Suppressor macrophage treated with lipopolysaccharide for 1 hour (primary cell): ENCODE data around the gene USP7.
A peak's percentile ranks its signal among the peaks of the same experiment; 100 is the strongest.

Source experiments
- DNase-seq, 3 donors: peaks; one replicate each; pipeline ENCODE4 v3.0.0-alpha.2; 2020 to 2022

The USP7 gene

DNA sequence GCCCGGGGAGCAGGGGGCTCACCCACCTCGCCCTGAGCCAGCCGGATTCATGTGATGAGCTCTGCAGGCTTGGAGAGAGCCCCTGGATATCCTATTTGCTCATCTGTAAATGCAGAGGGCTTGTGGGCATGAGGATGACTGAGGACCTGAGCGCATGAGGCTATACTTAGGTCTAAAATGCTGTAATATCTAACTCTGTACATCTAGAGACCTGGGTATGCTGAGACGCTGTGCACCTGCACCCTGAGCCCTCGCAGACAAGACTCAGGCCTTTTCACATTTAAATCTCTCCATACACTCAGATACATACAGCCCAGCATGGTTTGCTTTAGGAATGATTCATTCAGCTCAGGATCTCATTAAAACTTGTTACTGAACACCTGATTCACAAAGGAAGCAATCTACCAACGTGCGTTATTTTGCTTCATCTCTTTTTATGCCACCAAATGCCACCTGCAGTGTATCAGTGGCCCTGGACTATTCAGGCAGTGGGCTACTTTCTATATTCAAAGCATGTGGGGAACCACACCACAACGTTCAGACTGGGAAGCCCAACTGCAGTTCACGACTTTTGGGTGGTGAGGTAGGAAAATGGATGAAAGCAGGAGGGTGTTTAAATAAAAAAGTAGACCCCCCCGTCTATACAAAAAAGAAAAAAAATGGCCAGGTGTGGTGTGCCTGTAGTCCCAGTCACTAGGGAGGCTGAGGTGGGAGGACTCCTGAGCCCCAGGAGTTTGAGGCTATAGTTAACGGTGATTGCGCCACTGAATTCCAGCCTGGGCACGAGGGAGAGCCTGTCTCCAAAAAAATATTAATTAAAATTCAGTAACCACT is 12.0 kb downstream of the USP7 start:
- no peak for DNase-seq

- no peak for DNase-seq
These were observed 13.1 kb downstream of the USP7 start for GRCh38 chr16:8950580-8951077.

- DNase-seq: no peak
These were observed 13.9 kb downstream of the USP7 start for GRCh38 chr16:8949536-8950418.

GRCh38 chr16:8948831-8949230 is 14.9 kb downstream of the USP7 start:
- DNase-seq: no peak

DNA sequence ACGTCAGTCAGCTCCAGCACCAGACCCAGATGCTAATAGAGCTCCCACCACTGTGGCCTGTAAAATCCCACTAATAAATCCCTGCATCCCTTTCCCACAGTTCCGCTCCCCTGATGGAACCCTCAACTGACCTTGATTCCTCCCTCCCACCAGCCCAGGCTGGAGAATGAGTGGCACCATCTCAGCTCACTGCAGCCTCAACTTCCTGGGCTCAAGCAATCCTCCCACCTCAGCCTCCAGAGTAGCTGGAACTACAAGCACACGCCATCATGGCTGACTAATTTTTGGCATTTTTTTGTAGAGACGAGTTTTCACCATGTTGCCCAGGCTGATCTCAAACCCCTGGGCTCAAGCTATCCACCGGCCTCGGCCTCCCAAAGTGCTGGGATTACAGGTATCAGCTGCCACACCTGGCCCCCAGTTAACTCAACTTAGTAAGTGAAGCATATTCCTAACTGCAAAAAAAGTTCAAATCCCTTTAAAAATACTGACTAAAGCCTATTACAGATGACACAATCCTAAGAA is 15.6 kb downstream of the USP7 start:
- no peak for DNase-seq

DNA sequence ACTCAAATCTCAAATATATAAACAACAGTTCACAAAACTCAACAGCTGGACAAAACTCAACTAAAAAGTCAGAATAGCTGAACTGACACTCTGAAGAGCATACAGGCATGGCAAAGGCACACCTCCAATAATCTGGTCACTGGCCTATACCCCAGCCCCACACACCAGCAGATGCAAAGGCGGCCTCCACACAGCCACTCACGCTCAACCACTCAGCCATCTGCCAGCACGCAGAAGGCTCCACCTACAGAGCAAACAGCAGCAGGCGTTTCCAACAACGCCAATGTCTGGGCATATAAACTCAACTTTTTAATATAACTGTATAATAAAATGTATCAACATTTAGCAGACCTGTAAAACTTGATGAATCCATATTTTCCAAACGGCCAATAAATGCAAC is 17.2 kb downstream of the USP7 start:
- DNase-seq: no peak

- DNase-seq: no peak
These were observed 17.9 kb downstream of the USP7 start for GRCh38 chr16:8945626-8946296.

DNA sequence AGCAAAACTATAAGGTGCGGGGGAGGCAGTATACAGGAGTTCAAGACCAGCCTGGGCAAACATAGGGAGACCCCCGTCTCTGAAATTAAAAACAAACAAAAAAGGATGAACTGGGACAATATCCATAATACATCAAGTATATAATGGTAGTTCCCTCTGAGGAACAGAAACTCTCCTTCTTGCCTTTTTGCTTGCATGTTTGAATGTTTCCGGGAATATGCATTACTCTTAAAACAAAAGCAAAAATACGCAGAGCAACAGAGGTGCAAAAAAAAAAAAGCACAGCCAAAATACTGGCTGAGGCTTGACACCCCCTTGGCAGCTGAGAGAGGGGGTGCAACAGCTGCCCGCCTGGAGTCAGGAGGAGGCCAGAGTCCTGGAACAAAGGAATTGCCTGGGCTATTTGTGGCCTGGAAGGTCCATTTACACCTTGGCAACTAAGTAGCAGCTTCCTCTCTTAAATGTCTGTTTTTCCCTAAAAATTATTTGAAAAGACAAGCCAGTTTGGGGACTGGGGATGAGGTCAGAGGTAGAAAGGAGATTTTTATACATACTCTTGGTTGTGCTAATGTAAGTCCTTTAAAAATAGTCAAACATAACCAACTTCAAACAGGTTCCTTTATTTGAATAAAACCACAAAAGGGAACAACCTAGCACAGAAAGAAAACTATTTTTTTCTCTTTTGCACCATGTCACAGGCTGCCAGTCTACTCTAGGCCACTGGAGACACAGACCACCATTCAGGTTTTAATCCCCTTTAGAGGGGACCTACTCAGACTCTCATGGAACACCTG is 19.5 kb downstream of the USP7 start:
- peak; percentile 30 to 71 (median 59) for DNase-seq

GRCh38 chr16:8943001-8943763 is 20.5 kb downstream of the USP7 start:
- DNase-seq: no peak

- peak; percentile 46 to 79 (median 77) for DNase-seq
These were observed 21.9 kb downstream of the USP7 start for GRCh38 chr16:8941718-8942344.

GRCh38 chr16:8937803-8938202 is 25.9 kb downstream of the USP7 start:
- no peak for DNase-seq

GRCh38 chr16:8936421-8936820 is 27.3 kb downstream of the USP7 start:
- DNase-seq: peak; percentile 44 to 66 (median 46)

- peak in 1 of 3 donors; percentile 28 for DNase-seq
These were observed 27.7 kb downstream of the USP7 start for GRCh38 chr16:8935989-8936388.

- no peak for DNase-seq
These were observed 29.1 kb downstream of the USP7 start for GRCh38 chr16:8934601-8935000.

- DNase-seq: peak; percentile 48 to 63 (median 57)
These were observed 31.8 kb downstream of the USP7 start for GRCh38 chr16:8931859-8932258.

GRCh38 chr16:8929086-8929748 is 34.5 kb downstream of the USP7 start:
- no peak for DNase-seq

- peak; percentile 38 to 48 (median 43) for DNase-seq
These were observed 35.2 kb downstream of the USP7 start for GRCh38 chr16:8928467-8928957.

DNA sequence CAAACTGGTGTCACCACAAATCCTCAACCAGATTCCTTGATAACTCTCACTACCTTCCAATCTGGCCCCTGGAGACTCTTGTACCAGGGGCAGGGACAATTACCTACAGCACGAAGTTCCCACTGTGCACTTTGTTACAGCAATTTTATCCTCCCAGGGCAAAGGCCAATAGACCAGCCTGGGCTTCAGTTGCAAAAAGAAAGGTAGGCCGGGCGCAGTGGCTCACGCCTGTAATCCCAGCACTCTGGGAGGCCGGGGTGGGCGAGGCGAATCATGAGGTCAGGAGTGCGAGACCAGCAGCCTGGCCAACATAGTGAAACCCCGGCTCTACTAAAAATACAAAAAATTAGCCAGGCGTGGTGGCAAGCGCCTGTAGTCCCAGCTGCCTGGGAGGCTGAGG is 36.9 kb downstream of the USP7 start:
- DNase-seq: no peak

- DNase-seq: no peak
These were observed 38.3 kb downstream of the USP7 start for GRCh38 chr16:8925455-8925854.

DNA sequence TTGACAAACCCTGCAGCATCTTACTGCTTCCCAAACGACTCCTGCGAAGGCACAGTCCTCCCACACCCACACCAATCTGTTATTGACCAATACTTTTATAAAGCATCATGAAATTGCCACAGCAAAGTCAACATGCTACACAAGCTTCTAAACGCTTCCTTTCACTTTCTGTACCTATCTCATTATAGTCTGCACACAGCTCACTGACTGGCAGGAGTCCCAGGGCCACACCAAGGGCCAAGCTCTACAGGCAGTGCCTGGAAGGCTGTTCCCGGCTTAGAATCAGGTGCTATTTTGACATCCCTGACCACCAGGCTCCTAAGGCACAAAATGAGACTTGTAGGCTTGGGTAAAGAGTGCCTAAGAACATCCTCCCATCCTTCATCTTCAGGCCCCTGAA is 39.5 kb downstream of the USP7 start:
- DNase-seq: no peak
